Astrocyte (in vitro differentiated cells and primary cell): ENCODE results near the gene VPS37C. TPM values are rescaled to one million over a fixed set of nuclear protein-coding genes. Genes with fewer than 3 reads are reported as not detected.

Experiments
- DNase-seq: peaks from one replicate; pipeline ENCODE4 v3.0.0-alpha.2; 2010; ENCODE audit warnings: low read depth
- FAIRE-seq: peaks from 2 replicates; lab custom pipeline; 2011; peaks lifted over from hg19 to GRCh38; lab: Jason Lieb, UNC
- H2AFZ ChIP-seq: 2 replicates; pipeline ENCODE4 v1.6.0; 2012; ENCODE audit warnings: low read depth, low read length, inconsistent platforms
- H3K27ac ChIP-seq: 2 replicates; pipeline ENCODE4 v1.5.1; 2011; ENCODE audit warnings: low read depth, low read length, inconsistent platforms
- H3K27me3 ChIP-seq: 2 replicates; pipeline ENCODE4 v1.6.0; 2011; ENCODE audit warnings: low read length, inconsistent platforms; ENCODE audit not compliant: insufficient read depth
- H3K36me3 ChIP-seq: 2 replicates; pipeline ENCODE4 v1.5.1; 2011; ENCODE audit warnings: low read length, inconsistent platforms; ENCODE audit not compliant: insufficient read depth
- H3K4me1 ChIP-seq: 2 replicates; pipeline ENCODE4 v1.5.1; 2011; ENCODE audit warnings: low read length, inconsistent platforms; ENCODE audit not compliant: insufficient read depth
- H3K4me2 ChIP-seq: 2 replicates; pipeline ENCODE4 v1.6.0; 2012; ENCODE audit warnings: low read length, inconsistent platforms
- H3K4me3 ChIP-seq: 2 replicates; pipeline ENCODE4 v1.5.1; 2011; ENCODE audit warnings: low read depth, mild to moderate bottlenecking, low read length, inconsistent platforms; ENCODE audit not compliant: insufficient read depth
- H3K79me2 ChIP-seq: 2 replicates; pipeline ENCODE4 v1.6.0; 2012; ENCODE audit warnings: mild to moderate bottlenecking, low read length, inconsistent platforms; ENCODE audit not compliant: insufficient read depth
- H3K9ac ChIP-seq: 2 replicates; pipeline ENCODE4 v1.6.0; 2012; ENCODE audit warnings: mild to moderate bottlenecking, low read length, inconsistent platforms
- H3K9me3 ChIP-seq: 2 replicates; pipeline ENCODE4 v1.5.1; 2012; ENCODE audit warnings: low read depth, mild to moderate bottlenecking, low read length, inconsistent platforms; ENCODE audit not compliant: insufficient read depth
- H4K20me1 ChIP-seq: 2 replicates; pipeline ENCODE4 v1.6.0; 2012; ENCODE audit warnings: low read length, inconsistent platforms; ENCODE audit not compliant: insufficient read depth
- H3K27ac Mint-ChIP-seq: one replicate; pipeline ENCODE4 v1.8.0; 2021; ENCODE audit warnings: mild to moderate bottlenecking, mixed read lengths; ENCODE audit not compliant: unreplicated experiment
- H3K27me3 Mint-ChIP-seq: one replicate; pipeline ENCODE4 v1.8.0; 2021; ENCODE audit warnings: low read depth, mixed read lengths; ENCODE audit not compliant: unreplicated experiment
- H3K36me3 Mint-ChIP-seq: one replicate; pipeline ENCODE4 v1.8.0; 2021; ENCODE audit warnings: low read depth, mixed read lengths; ENCODE audit not compliant: unreplicated experiment
- H3K4me1 Mint-ChIP-seq: one replicate; pipeline ENCODE4 v1.8.0; 2021; ENCODE audit warnings: low read depth, mixed read lengths; ENCODE audit not compliant: unreplicated experiment
- H3K4me3 Mint-ChIP-seq: one replicate; pipeline ENCODE4 v1.8.0; 2021; ENCODE audit warnings: mild to moderate bottlenecking, moderate library complexity, mixed read lengths; ENCODE audit not compliant: unreplicated experiment
- H3K9me3 Mint-ChIP-seq: one replicate; pipeline ENCODE4 v1.8.0; 2021; ENCODE audit warnings: mild to moderate bottlenecking, mixed read lengths; ENCODE audit not compliant: unreplicated experiment
- EZH2 ChIP-seq: IDR thresholded peaks from 2 replicates; pipeline ENCODE4 v1.6.1; 2012; ENCODE audit warnings: mild to moderate bottlenecking, low read length, inconsistent platforms; ENCODE audit not compliant: insufficient read depth
- total RNA-seq: library from RNA; stranded (reverse); gene quantifications from 2 replicates; pipeline ENCODE4 v1.2.1, GENCODE V29; 2021
- TF ChIP-seq, protein P1 (sequence below): IDR thresholded peaks from 2 replicates; pipeline ENCODE4 v1.5.1; 2011; ENCODE audit warnings: low read depth, mild to moderate bottlenecking, inconsistent platforms, low read length, moderate library complexity; ENCODE audit not compliant: insufficient read depth

VPS37C gene
- total RNA-seq, 1 donor from 2014 or later = 18.1 TPM

DNA sequence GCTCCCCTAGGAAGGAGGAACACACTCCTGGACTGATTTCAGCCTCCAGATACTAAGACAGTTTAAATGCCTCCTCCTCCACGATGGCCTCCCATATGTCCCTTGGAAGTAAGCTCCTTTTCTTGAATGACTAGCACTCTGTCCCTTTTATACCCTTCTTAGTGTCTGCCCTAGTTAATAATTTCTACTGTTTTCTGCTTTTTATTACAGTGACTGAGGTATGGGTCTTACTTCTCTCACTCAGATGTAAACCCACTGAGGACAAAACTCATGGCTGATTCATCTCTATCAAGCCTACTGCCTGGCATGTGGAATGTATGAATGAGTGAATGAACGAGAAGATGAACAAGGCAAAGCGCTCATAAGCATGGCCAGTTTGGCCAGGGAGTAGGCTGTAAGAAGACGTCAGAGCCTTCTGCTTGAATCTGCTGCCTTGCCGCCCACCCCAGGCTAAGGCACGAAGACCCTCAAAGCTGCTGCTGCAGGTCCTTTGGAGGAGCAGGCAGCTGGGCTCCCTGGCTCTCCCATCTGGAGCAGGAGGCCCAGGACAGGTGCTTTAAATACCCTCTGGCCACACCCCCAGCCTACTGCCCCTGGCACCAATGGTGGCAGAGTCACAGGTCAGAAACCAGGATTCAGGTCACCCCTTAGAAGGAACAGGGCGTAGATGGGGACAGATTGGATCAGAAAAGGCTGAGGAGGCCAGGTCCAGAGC lies 33.9 kb upstream of the VPS37C start:
- H3K27ac ChIP-seq = no peak overlapping the region
- H3K36me3 ChIP-seq = no peaks in the 10 kb centered on the region
- Mint-ChIP-seq H3K4me1 (no peaks in the 10 kb centered on the region), H3K4me3 (no peak overlapping the region), H3K36me3 (no peaks in the 10 kb centered on the region), H3K27me3 (peaks cover 24% of the 10 kb centered on the region), H3K9me3 (peaks cover 2% of the 10 kb centered on the region), H3K27ac (no peak overlapping the region)
- no peaks in the 10 kb centered on the region for H4K20me1 ChIP-seq
- no peak overlapping the region for H3K4me2 ChIP-seq
- no peaks in the 10 kb centered on the region for H3K9me3 ChIP-seq
- H3K79me2 ChIP-seq = no peaks in the 10 kb centered on the region
- H2AFZ ChIP-seq = no peak overlapping the region
- no peaks in the 10 kb centered on the region for H3K4me1 ChIP-seq
- H3K9ac ChIP-seq = no peak overlapping the region
- TF ChIP-seq EZH2 = no peak
- TF ChIP-seq, protein P1, sequence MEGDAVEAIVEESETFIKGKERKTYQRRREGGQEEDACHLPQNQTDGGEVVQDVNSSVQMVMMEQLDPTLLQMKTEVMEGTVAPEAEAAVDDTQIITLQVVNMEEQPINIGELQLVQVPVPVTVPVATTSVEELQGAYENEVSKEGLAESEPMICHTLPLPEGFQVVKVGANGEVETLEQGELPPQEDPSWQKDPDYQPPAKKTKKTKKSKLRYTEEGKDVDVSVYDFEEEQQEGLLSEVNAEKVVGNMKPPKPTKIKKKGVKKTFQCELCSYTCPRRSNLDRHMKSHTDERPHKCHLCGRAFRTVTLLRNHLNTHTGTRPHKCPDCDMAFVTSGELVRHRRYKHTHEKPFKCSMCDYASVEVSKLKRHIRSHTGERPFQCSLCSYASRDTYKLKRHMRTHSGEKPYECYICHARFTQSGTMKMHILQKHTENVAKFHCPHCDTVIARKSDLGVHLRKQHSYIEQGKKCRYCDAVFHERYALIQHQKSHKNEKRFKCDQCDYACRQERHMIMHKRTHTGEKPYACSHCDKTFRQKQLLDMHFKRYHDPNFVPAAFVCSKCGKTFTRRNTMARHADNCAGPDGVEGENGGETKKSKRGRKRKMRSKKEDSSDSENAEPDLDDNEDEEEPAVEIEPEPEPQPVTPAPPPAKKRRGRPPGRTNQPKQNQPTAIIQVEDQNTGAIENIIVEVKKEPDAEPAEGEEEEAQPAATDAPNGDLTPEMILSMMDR = no peak
- peaks cover 17% of the 10 kb centered on the region for H3K27me3 ChIP-seq
- no peak for DNase-seq
- FAIRE-seq = no peak
- H3K4me3 ChIP-seq = no peak overlapping the region

DNA sequence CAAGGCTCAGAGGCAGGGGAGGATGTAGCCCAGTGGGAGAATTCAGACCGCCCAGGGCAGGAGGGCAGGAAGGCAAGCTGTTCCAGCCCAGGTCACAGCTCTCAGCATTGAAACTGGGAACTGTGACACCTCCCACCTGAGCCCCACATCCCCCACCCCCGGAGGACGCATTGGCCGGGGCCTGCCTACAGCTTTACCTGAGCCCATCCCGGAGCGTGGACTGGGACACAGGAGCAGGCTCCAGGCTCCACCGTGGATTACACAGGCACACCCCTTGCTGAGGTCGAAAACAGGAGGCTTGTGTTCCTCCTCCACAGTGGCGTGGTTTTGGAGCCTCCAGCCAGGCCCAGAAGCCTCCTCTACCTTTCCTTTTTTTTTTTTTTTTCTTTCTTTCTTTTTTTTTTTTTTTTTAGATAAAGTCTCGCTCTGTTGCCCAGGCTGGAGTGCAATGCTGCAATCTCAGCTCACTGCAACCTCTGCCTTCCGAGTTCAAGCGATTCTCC lies 33.0 kb upstream of the VPS37C start:
- peaks cover 20% of the 10 kb centered on the region for H3K27me3 Mint-ChIP-seq
- Histone ChIP-seq H3K4me1 (no peaks in the 10 kb centered on the region), H3K79me2 (no peaks in the 10 kb centered on the region), H3K9ac (no peak overlapping the region), H3K9me3 (no peaks in the 10 kb centered on the region), H3K27ac (no peak overlapping the region), H4K20me1 (no peaks in the 10 kb centered on the region), H3K4me2 (no peak overlapping the region), H3K4me3 (no peak overlapping the region), H3K27me3 (peaks cover 17% of the 10 kb centered on the region), H3K36me3 (no peaks in the 10 kb centered on the region), H2AFZ (no peak overlapping the region)
- FAIRE-seq = no peak
- H3K4me1 Mint-ChIP-seq = no peaks in the 10 kb centered on the region
- no peaks in the 10 kb centered on the region for H3K9me3 Mint-ChIP-seq
- no peak overlapping the region for H3K27ac Mint-ChIP-seq
- H3K36me3 Mint-ChIP-seq = no peaks in the 10 kb centered on the region
- H3K4me3 Mint-ChIP-seq = no peak overlapping the region
- no peak for DNase-seq
- TF ChIP-seq, protein P1 = no peak

DNA sequence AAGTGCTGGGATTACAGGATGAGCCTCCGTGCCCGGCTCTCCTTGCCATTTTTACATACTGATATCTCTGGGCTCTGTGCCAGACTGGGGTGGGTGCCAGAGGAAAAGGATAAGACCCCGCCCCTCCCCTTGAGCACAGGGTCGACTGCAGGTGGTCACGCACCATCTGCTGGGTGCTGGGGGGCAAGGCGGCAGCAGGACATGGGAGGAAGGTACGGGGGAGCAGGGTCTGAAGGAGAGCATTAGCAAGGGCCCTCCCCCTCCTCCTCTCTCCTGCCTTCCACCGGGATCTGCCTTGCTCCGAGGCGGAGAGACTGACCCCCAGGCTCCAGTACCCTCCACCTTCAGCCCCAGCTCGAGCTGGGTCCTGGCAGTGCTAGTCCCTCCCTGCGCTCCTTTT lies 32.4 kb upstream of the VPS37C start:
- Histone ChIP-seq H3K4me1 (no peaks in the 10 kb centered on the region), H3K4me3 (no peak overlapping the region), H2AFZ (no peak overlapping the region), H3K4me2 (no peak overlapping the region), H3K36me3 (no peaks in the 10 kb centered on the region), H3K27me3 (peaks cover 15% of the 10 kb centered on the region), H3K79me2 (no peaks in the 10 kb centered on the region), H3K27ac (no peak overlapping the region), H3K9me3 (no peaks in the 10 kb centered on the region), H3K9ac (no peak overlapping the region), H4K20me1 (no peaks in the 10 kb centered on the region)
- no peak for DNase-seq
- FAIRE-seq = no peak
- no peaks in the 10 kb centered on the region for H3K36me3 Mint-ChIP-seq
- H3K4me1 Mint-ChIP-seq = no peaks in the 10 kb centered on the region
- TF ChIP-seq EZH2 = no peak
- TF ChIP-seq, protein P1 = no peak
- peaks cover 19% of the 10 kb centered on the region for H3K27me3 Mint-ChIP-seq
- H3K4me3 Mint-ChIP-seq = no peak overlapping the region
- no peaks in the 10 kb centered on the region for H3K9me3 Mint-ChIP-seq
- no peak overlapping the region for H3K27ac Mint-ChIP-seq
